ENCODE data around the gene GGTA1. TPM values are rescaled to one million over a fixed set of nuclear protein-coding genes. Genes with fewer than 3 reads are reported as not detected.
"Not testable (repeated sequence)": the region's sequence is repeated elsewhere in the genome, so short reads cannot be mapped to it uniquely, and the experiment has no call there.

GGTA1 gene
- polyA plus RNA-seq, 2 donors, result 24.2 to 26.5 TPM

DNA sequence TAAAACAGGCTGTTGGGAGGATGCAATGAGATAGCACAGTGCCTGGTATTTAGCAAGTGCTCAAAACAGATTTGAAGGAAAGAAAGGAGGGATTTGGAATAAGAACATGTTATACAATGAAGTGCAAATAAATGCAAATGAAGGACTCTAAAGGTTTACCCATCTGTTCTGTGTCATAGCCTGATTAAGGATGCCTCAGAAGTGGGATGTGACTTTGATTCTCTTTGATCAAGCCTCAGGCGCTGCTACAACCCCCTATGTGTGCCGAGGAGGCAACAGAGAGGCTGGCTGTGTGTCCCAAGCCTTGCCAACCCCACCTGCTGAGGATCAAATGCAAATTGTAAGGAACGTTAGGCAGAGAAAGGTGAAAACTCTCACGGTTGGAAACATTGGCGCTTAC, 27.2 kb downstream of the GGTA1 start:
- Histone ChIP-seq H3K36me3 (ENCODE audit: control insufficient read depth in 2 of 2, insufficient read depth in 2 of 2, low read length in 1 of 2) (no peaks in the 10 kb centered on the region), H3K4me3 (ENCODE audit: low read depth in 1 of 2, low read length in 2 of 2) (no peak overlapping the region), H3K9me3 (ENCODE audit: control insufficient read depth in 2 of 2, insufficient read depth in 1 of 2, low read depth in 1 of 2, low read length in 1 of 2) (no peaks in the 10 kb centered on the region), H3K27ac (ENCODE audit: low read depth in 2 of 2, low read length in 1 of 2) (no peak overlapping the region), H3K4me1 (ENCODE audit: control insufficient read depth in 2 of 2, insufficient read depth in 2 of 2, low read length in 1 of 2) (peaks cover 0 to 11% of the 10 kb centered on the region in 2 donors), H3K27me3 (ENCODE audit: control insufficient read depth in 1 of 2, insufficient read depth in 2 of 2, low read length in 2 of 2) (no peaks in the 10 kb centered on the region)
- WGBS, 2 donors, result 64 to 69% methylated on average over 5 of the region's 5 CpGs

DNA sequence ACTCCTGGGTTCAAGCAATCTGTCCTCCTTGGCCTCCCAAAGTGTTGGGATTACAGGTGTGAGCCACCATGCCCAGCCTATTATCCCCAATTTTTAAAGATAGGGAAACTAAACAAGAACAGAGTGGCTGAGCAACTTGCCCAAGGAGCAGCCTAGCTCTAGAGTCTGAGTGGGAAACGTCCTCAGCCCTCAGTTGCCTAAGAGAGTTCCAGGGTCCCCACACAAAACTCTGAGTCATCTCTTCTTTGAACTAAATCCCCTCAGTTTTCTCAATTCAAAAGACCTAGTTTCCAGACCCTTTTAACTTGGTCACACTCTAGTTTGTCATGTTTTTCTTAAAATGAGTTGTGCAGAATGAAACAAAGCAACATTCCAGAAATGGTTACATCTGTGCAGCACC, 33.5 kb downstream of the GGTA1 start:
- Histone ChIP-seq H3K27me3 (ENCODE audit: control insufficient read depth in 1 of 2, insufficient read depth in 2 of 2, low read length in 2 of 2) (no peaks in the 10 kb centered on the region), H3K36me3 (ENCODE audit: control insufficient read depth in 2 of 2, insufficient read depth in 2 of 2, low read length in 1 of 2) (no peaks in the 10 kb centered on the region), H3K9me3 (ENCODE audit: control insufficient read depth in 2 of 2, insufficient read depth in 1 of 2, low read depth in 1 of 2, low read length in 1 of 2) (no peaks in the 10 kb centered on the region), H3K4me1 (ENCODE audit: control insufficient read depth in 2 of 2, insufficient read depth in 2 of 2, low read length in 1 of 2) (peaks cover 0 to 2% of the 10 kb centered on the region in 2 donors), H3K4me3 (ENCODE audit: low read depth in 1 of 2, low read length in 2 of 2) (no peak overlapping the region), H3K27ac (ENCODE audit: low read depth in 2 of 2, low read length in 1 of 2) (no peak overlapping the region)
- WGBS, 2 donors, result 57 to 63% methylated on average over 1 of the region's 1 CpG

DNA sequence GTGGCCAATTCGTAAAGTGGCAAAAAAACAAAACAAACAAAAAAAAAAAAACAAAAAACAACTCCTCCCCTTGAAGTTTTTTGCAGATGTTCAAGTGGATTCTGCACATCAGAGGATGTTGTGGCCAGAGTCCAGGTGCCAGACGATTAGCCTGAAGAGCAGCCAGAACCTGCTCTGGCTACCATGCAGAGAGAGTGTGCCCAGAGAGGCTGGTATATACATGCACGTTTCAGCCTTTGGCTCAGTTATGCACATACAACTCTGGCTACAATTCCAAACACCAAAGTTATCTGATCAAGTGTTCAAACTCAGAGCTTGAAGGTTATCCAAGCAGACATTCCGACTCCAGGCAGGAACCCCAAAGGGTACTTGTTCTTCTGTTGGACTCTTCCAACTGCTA, 34.7 kb downstream of the GGTA1 start:
- 34 to 44% methylated on average over 4 of the region's 4 CpGs for WGBS, 2 donors

DNA sequence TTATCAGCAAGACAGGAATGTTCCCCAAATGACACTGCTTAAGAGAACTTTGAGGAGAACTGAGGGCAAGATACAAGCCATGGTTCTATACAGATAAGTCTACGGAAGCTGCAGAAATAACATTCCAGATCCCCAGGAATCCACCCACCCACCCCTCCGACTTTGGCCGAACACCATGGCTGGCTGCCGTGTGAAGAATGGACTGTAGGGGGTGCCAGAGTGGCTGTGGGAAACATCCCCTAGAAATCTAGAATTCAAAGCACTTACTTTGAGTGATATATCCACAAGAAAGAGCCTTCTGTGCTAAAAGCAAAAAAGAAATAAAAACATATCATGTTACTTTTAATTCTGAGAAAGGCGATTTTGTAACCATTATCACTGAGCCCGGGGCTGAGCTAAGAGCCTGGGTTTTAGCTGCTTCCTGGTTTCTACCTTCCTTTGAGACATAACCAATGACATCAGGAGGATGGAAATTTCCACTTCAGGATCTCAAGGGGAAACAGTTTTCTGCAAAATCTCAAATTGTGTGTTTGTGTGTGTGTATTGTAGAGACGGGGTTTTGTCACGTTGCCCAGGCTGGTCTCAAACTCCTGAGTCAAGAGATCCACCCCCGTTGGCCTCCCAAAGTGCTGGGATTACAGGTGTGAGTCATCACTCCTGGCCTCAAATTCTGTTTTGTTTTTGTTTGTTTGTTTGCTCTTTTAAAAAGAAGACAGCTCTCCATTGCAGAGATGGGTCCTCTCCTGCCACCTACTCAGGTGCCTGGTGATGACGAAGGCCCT, 36.4 kb downstream of the GGTA1 start:
- H3K4me3 ChIP-seq (ENCODE audit: low read depth in 1 of 2, low read length in 2 of 2), result no peak overlapping the region
- H3K27ac ChIP-seq (ENCODE audit: low read depth in 2 of 2, low read length in 1 of 2), result peak overlapping the region in 1 of 2 donors; percentile 43
- WGBS, 2 donors, result 33 to 35% methylated on average over 10 of the region's 10 CpGs
- H3K4me1 ChIP-seq (ENCODE audit: control insufficient read depth in 2 of 2, insufficient read depth in 2 of 2, low read length in 1 of 2), result no peaks in the 10 kb centered on the region
- H3K36me3 ChIP-seq (ENCODE audit: control insufficient read depth in 2 of 2, insufficient read depth in 2 of 2, low read length in 1 of 2), result peaks cover 0 to 2% of the 10 kb centered on the region in 2 donors
- no peaks in the 10 kb centered on the region for H3K27me3 ChIP-seq (ENCODE audit: control insufficient read depth in 1 of 2, insufficient read depth in 2 of 2, low read length in 2 of 2)
- no peaks in the 10 kb centered on the region for H3K9me3 ChIP-seq (ENCODE audit: control insufficient read depth in 2 of 2, insufficient read depth in 1 of 2, low read depth in 1 of 2, low read length in 1 of 2)

More for the DNA sequence above, 34.7 kb downstream of the GGTA1 start:
- H3K9me3 ChIP-seq (ENCODE audit: control insufficient read depth in 2 of 2, insufficient read depth in 1 of 2, low read depth in 1 of 2, low read length in 1 of 2), result no peaks in the 10 kb centered on the region
- H3K36me3 ChIP-seq (ENCODE audit: control insufficient read depth in 2 of 2, insufficient read depth in 2 of 2, low read length in 1 of 2), result no peaks in the 10 kb centered on the region
- H3K4me1 ChIP-seq (ENCODE audit: control insufficient read depth in 2 of 2, insufficient read depth in 2 of 2, low read length in 1 of 2), result peaks cover 0 to 2% of the 10 kb centered on the region in 2 donors
- H3K27me3 ChIP-seq (ENCODE audit: control insufficient read depth in 1 of 2, insufficient read depth in 2 of 2, low read length in 2 of 2), result no peaks in the 10 kb centered on the region
- H3K4me3 ChIP-seq (ENCODE audit: low read depth in 1 of 2, low read length in 2 of 2), result no peak overlapping the region
- H3K27ac ChIP-seq (ENCODE audit: low read depth in 2 of 2, low read length in 1 of 2), result peak overlapping the region; percentile 3 to 42

DNA sequence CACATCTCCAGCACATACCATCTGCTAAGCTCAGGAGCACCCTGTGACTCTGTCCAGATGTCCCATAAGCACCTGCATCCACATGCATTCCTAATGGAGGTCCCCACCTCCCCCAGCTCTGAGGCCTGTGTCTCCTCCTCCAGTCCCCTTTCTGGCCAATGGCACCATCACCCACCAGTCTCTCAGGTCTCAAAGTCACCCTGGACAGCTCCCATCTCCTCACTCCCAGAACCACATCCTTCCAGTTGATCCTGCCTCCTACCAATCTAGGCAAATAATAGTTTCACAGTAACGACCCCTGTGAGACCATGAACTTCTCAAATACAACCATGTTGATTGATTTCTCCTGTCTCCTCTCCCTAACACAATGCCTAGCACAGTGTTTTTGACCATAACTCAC, 40.1 kb downstream of the GGTA1 start:
- Histone ChIP-seq H3K4me1 (ENCODE audit: control insufficient read depth in 2 of 2, insufficient read depth in 2 of 2, low read length in 1 of 2) (no peaks in the 10 kb centered on the region), H3K27me3 (ENCODE audit: control insufficient read depth in 1 of 2, insufficient read depth in 2 of 2, low read length in 2 of 2) (no peaks in the 10 kb centered on the region), H3K36me3 (ENCODE audit: control insufficient read depth in 2 of 2, insufficient read depth in 2 of 2, low read length in 1 of 2) (peaks cover 0 to 2% of the 10 kb centered on the region in 2 donors), H3K4me3 (ENCODE audit: low read depth in 1 of 2, low read length in 2 of 2) (no peak overlapping the region), H3K9me3 (ENCODE audit: control insufficient read depth in 2 of 2, insufficient read depth in 1 of 2, low read depth in 1 of 2, low read length in 1 of 2) (no peaks in the 10 kb centered on the region), H3K27ac (ENCODE audit: low read depth in 2 of 2, low read length in 1 of 2) (no peak overlapping the region)
- 50% methylated on average over 1 of the region's 1 CpG for WGBS, 2 donors

DNA sequence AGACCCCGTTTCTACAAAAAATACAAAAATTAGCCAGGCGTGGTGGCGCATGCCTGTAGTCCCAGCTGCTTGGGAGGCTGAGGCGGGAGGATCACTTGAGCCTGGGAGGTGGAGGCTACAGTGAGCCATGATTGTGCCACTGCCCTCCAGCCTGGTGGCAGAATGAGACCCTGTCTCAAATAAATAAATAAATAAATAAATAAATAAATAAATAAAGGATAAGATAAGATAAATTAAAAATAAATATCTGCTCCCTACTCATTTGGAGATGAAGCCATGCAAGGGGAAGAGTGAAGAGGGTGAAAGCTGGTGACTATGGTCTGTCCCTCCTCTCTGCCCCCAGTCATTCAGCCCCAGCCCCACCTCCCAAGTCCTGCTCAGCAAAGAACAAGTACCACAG, 41.2 kb downstream of the GGTA1 start:
- not testable (repeated sequence) for H3K36me3 ChIP-seq (ENCODE audit: control insufficient read depth in 2 of 2, insufficient read depth in 2 of 2, low read length in 1 of 2); H3K27ac ChIP-seq (ENCODE audit: low read depth in 2 of 2, low read length in 1 of 2); H3K9me3 ChIP-seq (ENCODE audit: control insufficient read depth in 2 of 2, insufficient read depth in 1 of 2, low read depth in 1 of 2, low read length in 1 of 2); H3K4me1 ChIP-seq (ENCODE audit: control insufficient read depth in 2 of 2, insufficient read depth in 2 of 2, low read length in 1 of 2); H3K27me3 ChIP-seq (ENCODE audit: control insufficient read depth in 1 of 2, insufficient read depth in 2 of 2, low read length in 2 of 2); H3K4me3 ChIP-seq (ENCODE audit: low read depth in 1 of 2, low read length in 2 of 2)
- WGBS, 2 donors, result 96 to 99% methylated on average over 4 of the region's 4 CpGs

DNA sequence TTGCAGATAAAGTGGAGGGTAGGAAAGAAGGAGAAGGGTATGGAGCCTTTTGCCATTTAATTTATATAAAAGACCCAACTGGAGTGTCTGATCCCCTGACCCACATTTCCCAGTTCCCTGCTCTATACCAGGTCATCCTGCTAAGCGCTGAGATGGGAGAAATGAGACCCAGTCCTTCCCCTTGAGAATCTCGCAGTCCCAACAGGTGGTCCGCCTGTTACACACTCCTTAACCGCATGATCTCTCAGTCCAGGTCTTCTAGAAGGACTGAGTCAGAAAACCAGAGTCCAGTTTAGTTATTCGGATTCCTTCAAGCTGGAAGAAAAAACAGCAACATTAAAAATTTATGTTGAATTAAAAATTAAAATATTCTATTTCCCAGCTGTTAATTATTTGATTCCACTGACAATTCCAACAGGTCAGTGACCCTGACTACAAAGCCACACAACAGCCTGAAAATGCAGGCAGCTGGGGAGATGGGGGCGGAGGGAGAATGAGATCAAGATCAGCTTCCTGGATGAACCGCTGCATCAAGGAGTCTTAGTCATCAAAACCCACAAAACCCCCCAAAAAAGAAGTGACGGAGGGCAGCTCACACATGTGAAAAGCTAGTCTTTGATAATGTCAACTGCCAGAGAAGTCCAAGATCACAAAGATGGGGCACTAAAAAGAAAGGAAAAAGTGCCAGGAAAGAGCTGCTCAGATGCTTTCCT, 44.0 kb downstream of the GGTA1 start:
- 74 to 80% methylated on average over 8 of the region's 8 CpGs for WGBS, 2 donors
- H3K9me3 ChIP-seq (ENCODE audit: control insufficient read depth in 2 of 2, insufficient read depth in 1 of 2, low read depth in 1 of 2, low read length in 1 of 2), result no peaks in the 10 kb centered on the region
- H3K27me3 ChIP-seq (ENCODE audit: control insufficient read depth in 1 of 2, insufficient read depth in 2 of 2, low read length in 2 of 2), result no peaks in the 10 kb centered on the region
- H3K4me1 ChIP-seq (ENCODE audit: control insufficient read depth in 2 of 2, insufficient read depth in 2 of 2, low read length in 1 of 2), result peaks cover 0 to 3% of the 10 kb centered on the region in 2 donors
- H3K36me3 ChIP-seq (ENCODE audit: control insufficient read depth in 2 of 2, insufficient read depth in 2 of 2, low read length in 1 of 2), result peaks cover 0 to 2% of the 10 kb centered on the region in 2 donors
- H3K4me3 ChIP-seq (ENCODE audit: low read depth in 1 of 2, low read length in 2 of 2), result no peak overlapping the region
- no peak overlapping the region for H3K27ac ChIP-seq (ENCODE audit: low read depth in 2 of 2, low read length in 1 of 2)

- Histone ChIP-seq H3K36me3 (ENCODE audit: control insufficient read depth in 2 of 2, insufficient read depth in 2 of 2, low read length in 1 of 2) (peaks cover 0 to 2% of the 10 kb centered on the region in 2 donors), H3K27ac (ENCODE audit: low read depth in 2 of 2, low read length in 1 of 2) (no peak overlapping the region), H3K27me3 (ENCODE audit: control insufficient read depth in 1 of 2, insufficient read depth in 2 of 2, low read length in 2 of 2) (no peaks in the 10 kb centered on the region), H3K4me1 (ENCODE audit: control insufficient read depth in 2 of 2, insufficient read depth in 2 of 2, low read length in 1 of 2) (peaks cover 0 to 5% of the 10 kb centered on the region in 2 donors), H3K9me3 (ENCODE audit: control insufficient read depth in 2 of 2, insufficient read depth in 1 of 2, low read depth in 1 of 2, low read length in 1 of 2) (no peaks in the 10 kb centered on the region), H3K4me3 (ENCODE audit: low read depth in 1 of 2, low read length in 2 of 2) (no peak overlapping the region)
- 68 to 77% methylated on average over 3 of the region's 3 CpGs for WGBS, 2 donors
Measured at GRCh38 chr9:121454972-121455371, 44.7 kb downstream of the GGTA1 start.

GRCh38 chr9:121453232-121453892, 46.3 kb downstream of the GGTA1 start:
- Histone ChIP-seq H3K27ac (ENCODE audit: low read depth in 2 of 2, low read length in 1 of 2) (no peak overlapping the region), H3K36me3 (ENCODE audit: control insufficient read depth in 2 of 2, insufficient read depth in 2 of 2, low read length in 1 of 2) (no peaks in the 10 kb centered on the region), H3K4me3 (ENCODE audit: low read depth in 1 of 2, low read length in 2 of 2) (no peak overlapping the region), H3K4me1 (ENCODE audit: control insufficient read depth in 2 of 2, insufficient read depth in 2 of 2, low read length in 1 of 2) (peaks cover 0 to 5% of the 10 kb centered on the region in 2 donors), H3K9me3 (ENCODE audit: control insufficient read depth in 2 of 2, insufficient read depth in 1 of 2, low read depth in 1 of 2, low read length in 1 of 2) (no peaks in the 10 kb centered on the region), H3K27me3 (ENCODE audit: control insufficient read depth in 1 of 2, insufficient read depth in 2 of 2, low read length in 2 of 2) (no peaks in the 10 kb centered on the region)
- 69 to 71% methylated on average over 9 of the region's 9 CpGs for WGBS, 2 donors

Measured in esophagus (tissue), 2 donors.